ENCODE data around the gene MRAS. TPM values are rescaled to one million over a fixed set of nuclear protein-coding genes. Genes with fewer than 3 reads are reported as not detected.
A peak's percentile ranks its signal among the peaks of the same experiment; 100 is the strongest.
"Not testable (repeated sequence)": the region's sequence is repeated elsewhere in the genome, so short reads cannot be mapped to it uniquely, and the experiment has no call there.

The MRAS gene
- total RNA-seq, 1 donor from 2014 or later, result not detected

DNA sequence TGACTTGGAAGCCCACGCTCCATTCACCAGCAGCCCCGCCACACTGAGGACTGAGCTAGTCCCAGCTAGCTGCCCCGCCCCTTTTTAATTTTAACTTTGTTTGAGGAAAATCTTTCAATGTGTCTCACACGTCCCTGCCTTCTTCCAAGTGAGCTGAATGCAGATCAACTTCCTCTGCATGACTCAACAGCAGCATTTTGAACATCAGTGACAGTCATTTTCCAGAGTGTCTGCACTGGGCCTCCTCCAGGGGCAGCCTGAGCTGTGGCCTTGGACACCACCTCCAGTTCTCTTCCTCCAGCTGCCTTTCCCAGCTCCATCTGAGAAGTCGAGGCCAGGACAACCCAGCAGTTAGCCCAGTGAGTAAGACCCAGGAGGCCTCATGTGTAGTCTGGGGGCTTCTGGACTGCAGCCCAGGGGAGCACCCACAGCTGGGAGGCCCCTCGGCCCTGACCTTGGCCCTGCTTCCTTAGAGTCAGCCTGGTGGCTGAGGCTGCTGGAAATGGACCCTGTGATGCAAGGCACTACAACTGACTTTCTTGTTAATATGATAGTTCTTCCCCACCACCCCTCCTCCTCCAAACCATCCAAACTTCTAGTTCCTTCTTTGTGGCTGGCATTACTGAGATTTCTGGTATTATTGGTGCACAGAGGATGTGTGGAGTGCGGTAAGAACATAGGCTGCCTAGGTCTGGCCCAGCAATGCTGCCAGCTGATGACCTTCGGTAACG is 64.6 kb downstream of the MRAS start:
- DNase-seq, result no peak
- H3K4me3 Mint-ChIP-seq, result no peak overlapping the region
- peaks cover 2% of the 10 kb centered on the region for H3K27me3 Mint-ChIP-seq
- H3K4me1 Mint-ChIP-seq, result peaks cover 2% of the 10 kb centered on the region
- intact Hi-C loops (cut with micrococcal nuclease), result loop anchor here (10.0 kb wide), 1 partner anchor 228 kb away; the partner anchor contains the start of gene ARMC8
- H3K9me3 Mint-ChIP-seq, result no peaks in the 10 kb centered on the region
- no peak overlapping the region for H3K27ac Mint-ChIP-seq
- H3K36me3 Mint-ChIP-seq (ENCODE audit: low read depth), result no peaks in the 10 kb centered on the region

DNA sequence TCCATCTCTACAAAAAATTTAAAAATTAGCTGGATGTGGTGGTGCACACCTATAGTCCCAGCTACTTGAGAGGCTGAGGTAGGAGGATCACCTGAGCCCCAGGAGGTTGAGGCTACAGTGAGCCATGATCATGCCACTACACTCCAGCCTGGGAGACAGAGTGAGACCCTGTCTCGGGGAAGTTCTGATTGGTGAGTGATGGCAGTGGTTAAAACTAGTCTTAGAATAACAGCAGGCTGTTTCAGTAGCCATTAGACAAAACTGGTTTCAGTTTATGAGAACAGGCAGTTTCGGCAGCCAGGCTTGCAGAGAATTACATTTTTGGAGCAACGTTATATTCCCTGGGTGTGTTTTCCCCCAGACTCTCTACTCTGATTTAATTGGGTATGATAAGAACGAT is 67.9 kb downstream of the MRAS start:
- H3K4me1 Mint-ChIP-seq; H3K27me3 Mint-ChIP-seq; H3K36me3 Mint-ChIP-seq (ENCODE audit: low read depth); H3K4me3 Mint-ChIP-seq; DNase-seq; H3K9me3 Mint-ChIP-seq; H3K27ac Mint-ChIP-seq: not testable (repeated sequence)
- intact Hi-C loops (cut with micrococcal nuclease), result loop anchor here (5.0 to 10.0 kb wide), 2 partner anchors 176 to 231 kb away; partner anchors contain the start of genes ARMC8 and CEP70

DNA sequence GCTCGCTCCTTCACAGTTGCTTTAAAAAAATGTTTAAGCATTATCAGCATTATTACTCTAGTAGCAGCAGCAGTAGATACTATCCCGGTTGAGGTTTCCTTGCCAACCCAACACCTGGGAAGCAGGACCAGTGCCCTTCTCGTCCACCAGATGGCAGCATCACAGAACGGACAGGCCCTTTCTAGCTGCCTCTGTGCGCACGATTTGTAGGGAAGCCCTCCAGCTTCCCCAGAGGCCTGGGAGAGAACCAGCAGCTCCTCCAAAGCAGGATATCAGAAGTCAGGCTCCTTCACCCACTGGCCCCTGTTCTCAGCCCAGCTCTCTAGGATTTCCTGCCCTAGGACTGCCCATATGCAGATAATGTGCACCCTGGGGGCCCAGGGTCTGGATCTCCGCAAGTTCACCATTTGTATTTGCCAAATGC is 69.2 kb downstream of the MRAS start:
- H3K9me3 Mint-ChIP-seq, result no peaks in the 10 kb centered on the region
- H3K4me3 Mint-ChIP-seq, result no peak overlapping the region
- peaks cover 11% of the 10 kb centered on the region for H3K27me3 Mint-ChIP-seq
- H3K27ac Mint-ChIP-seq, result no peak overlapping the region
- H3K36me3 Mint-ChIP-seq (ENCODE audit: low read depth), result no peaks in the 10 kb centered on the region
- DNase-seq, result peak; percentile 88
- H3K4me1 Mint-ChIP-seq, result peaks cover 2% of the 10 kb centered on the region
- intact Hi-C loops (cut with micrococcal nuclease), result loop anchor here (1.0 to 10.0 kb wide), 3 partner anchors 175 to 506 kb away; partner anchors contain the start of genes ARMC8 and CEP70

DNA sequence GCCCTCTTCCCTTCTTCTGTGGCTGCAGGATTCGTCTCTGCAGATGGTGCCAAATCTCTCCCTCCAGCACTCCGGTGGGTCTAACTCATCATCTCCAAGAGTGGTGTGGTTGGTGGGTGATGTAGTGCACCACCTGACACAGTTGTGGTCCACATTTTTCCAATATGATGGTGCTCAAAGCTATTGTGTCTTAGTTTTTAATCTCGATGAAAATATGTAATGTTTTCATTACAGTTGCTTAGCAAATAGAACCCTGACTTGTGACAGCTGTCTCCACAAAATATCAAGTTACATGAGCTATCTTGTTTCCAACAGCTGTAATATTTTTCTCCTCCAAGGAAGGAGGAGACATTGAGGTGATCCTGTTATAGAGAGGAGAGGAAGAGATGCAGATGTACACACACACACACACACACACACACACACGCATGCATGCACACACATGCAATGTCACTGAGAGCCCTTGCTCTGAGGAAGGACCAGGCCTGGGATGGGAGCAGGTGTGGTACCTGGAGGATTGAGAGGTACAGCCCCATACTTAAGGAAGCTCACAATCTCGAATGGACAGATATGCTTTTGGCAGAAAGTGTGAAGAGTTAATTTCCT is 70.3 kb downstream of the MRAS start:
- no peak overlapping the region for H3K4me3 Mint-ChIP-seq
- intact Hi-C loops (cut with micrococcal nuclease), result loop anchor here (5.0 to 10.0 kb wide), 2 partner anchors 174 to 234 kb away; partner anchors contain the start of genes ARMC8 and CEP70

DNA sequence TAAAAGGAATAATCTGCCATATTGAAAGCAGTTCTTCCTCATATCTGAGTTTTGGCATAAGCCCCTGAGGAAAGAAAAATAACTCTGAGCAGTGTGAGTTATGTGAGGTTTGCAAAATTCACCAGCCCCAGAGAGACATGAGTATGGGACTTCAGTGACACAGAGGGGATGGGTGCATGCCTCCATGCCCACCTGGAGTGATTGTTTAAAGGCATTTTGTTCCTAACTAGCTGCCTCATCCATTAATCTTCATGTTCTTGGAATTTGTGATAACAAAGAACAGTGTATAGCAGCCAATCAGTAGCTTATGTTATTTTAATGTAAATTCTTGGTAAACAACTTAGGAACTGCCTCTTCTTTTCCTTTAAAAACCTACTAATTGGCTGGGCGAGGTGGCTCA is 74.9 kb downstream of the MRAS start:
- no peaks in the 10 kb centered on the region for H3K36me3 Mint-ChIP-seq (ENCODE audit: low read depth)
- no peak overlapping the region for H3K4me3 Mint-ChIP-seq
- H3K4me1 Mint-ChIP-seq, result no peaks in the 10 kb centered on the region
- DNase-seq, result no peak
- H3K27me3 Mint-ChIP-seq, result peaks cover 14% of the 10 kb centered on the region
- intact Hi-C loops (cut with micrococcal nuclease), result no loop called here
- no peaks in the 10 kb centered on the region for H3K9me3 Mint-ChIP-seq
- no peak overlapping the region for H3K27ac Mint-ChIP-seq

More for the DNA sequence above, 70.3 kb downstream of the MRAS start:
- DNase-seq, result no peak
- Mint-ChIP-seq H3K27ac (no peak overlapping the region), H3K36me3 (ENCODE audit: low read depth) (no peaks in the 10 kb centered on the region), H3K9me3 (no peaks in the 10 kb centered on the region), H3K27me3 (peaks cover 14% of the 10 kb centered on the region), H3K4me1 (peaks cover 2% of the 10 kb centered on the region)

DNA sequence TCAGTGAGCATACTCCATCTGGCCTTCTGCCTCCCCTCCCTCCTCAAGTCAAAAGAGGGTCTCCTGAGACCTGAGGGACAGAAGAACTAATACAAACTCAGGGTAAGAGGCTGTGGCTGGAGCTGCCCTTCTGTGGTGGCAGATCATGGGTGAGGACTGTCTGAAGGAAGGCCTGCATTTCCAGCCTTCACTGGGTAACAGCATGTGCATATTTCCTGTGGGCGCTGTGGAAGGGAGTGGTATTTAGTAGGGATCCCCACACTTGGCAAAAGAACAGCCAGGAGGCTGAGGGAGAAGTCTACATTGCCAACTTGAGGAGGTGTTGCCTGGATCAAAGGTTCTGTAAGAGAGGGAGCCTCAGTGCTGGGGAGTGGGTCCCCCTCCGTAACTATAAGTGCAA is 75.9 kb downstream of the MRAS start:
- Mint-ChIP-seq H3K27me3 (peaks cover 21% of the 10 kb centered on the region), H3K36me3 (ENCODE audit: low read depth) (no peaks in the 10 kb centered on the region), H3K27ac (no peak overlapping the region), H3K9me3 (no peaks in the 10 kb centered on the region), H3K4me3 (no peak overlapping the region), H3K4me1 (no peaks in the 10 kb centered on the region)
- intact Hi-C loops (cut with micrococcal nuclease), result no loop called here
- DNase-seq, result no peak

DNA sequence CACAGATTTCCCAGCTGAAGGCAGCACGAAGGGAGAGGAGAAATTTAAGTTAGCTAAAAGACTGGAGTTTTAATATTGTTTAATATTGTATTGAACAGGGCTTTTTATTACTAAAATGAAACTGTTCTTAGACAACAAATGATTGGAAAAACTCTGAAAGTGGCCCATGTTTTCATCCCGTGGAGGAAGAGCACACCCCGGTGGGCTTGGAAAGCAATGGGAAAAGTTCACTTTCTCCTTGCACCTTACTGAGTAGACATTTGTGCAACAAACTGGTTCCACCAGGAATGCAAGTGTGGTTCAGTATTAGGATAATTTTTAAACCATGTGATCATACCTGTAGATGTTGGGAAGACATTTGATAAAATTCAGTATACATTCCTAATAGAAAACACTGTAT is 77.8 kb downstream of the MRAS start:
- no peaks in the 10 kb centered on the region for H3K36me3 Mint-ChIP-seq (ENCODE audit: low read depth)
- no peak overlapping the region for H3K27ac Mint-ChIP-seq
- H3K27me3 Mint-ChIP-seq, result peaks cover 21% of the 10 kb centered on the region
- no peaks in the 10 kb centered on the region for H3K9me3 Mint-ChIP-seq
- intact Hi-C loops (cut with micrococcal nuclease), result no loop called here
- H3K4me1 Mint-ChIP-seq, result no peaks in the 10 kb centered on the region
- no peak for DNase-seq
- no peak overlapping the region for H3K4me3 Mint-ChIP-seq

DNA sequence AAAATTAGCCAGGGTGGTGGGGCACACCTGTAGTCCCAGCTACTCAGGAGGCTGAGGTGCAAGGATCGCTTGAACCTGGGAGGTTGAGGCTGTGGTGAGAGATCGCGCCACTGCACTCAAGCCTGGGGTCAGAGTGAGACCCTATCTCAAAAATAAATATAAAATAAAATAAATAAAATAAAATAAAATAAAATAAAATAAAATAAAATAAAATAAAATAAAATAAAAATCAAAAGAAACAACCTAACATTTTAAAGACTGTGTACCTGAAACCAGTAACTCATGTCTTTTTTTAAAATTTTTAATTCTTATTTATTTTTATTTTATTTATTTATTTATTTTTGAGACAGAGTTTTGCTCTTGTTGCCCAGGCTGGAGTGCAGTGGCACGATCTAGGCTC is 78.4 kb downstream of the MRAS start:
- H3K27ac Mint-ChIP-seq; H3K4me3 Mint-ChIP-seq; DNase-seq; intact Hi-C loops (cut with micrococcal nuclease); H3K9me3 Mint-ChIP-seq; H3K4me1 Mint-ChIP-seq; H3K36me3 Mint-ChIP-seq (ENCODE audit: low read depth): not testable (repeated sequence)
- peaks cover 20% of the 10 kb centered on the region for H3K27me3 Mint-ChIP-seq

DNA sequence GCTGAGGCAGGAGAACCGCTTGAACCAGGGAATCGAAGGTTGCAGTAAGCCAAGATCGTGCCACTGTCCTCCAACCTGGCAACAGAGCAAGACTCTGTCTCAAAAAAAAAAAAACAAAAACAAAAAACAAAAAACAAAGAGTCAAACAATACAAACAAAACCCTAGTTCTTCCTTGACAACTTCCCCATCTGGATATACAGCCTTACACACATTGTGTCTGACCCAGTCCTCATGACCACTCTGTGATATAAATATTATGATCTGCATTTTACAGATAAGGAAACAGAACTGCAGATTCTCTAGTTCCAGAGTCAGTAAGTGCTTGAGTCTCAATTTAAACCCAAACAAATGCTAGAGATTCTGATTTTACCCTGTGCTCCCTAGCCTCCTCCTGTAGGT is 81.3 kb downstream of the MRAS start:
- no peaks in the 10 kb centered on the region for H3K9me3 Mint-ChIP-seq
- DNase-seq, result no peak
- peaks cover 39% of the 10 kb centered on the region for H3K27me3 Mint-ChIP-seq
- no peak overlapping the region for H3K4me3 Mint-ChIP-seq
- no peak overlapping the region for H3K27ac Mint-ChIP-seq
- H3K4me1 Mint-ChIP-seq, result peaks cover 7% of the 10 kb centered on the region
- no peaks in the 10 kb centered on the region for H3K36me3 Mint-ChIP-seq (ENCODE audit: low read depth)
- intact Hi-C loops (cut with micrococcal nuclease), result no loop called here

DNA sequence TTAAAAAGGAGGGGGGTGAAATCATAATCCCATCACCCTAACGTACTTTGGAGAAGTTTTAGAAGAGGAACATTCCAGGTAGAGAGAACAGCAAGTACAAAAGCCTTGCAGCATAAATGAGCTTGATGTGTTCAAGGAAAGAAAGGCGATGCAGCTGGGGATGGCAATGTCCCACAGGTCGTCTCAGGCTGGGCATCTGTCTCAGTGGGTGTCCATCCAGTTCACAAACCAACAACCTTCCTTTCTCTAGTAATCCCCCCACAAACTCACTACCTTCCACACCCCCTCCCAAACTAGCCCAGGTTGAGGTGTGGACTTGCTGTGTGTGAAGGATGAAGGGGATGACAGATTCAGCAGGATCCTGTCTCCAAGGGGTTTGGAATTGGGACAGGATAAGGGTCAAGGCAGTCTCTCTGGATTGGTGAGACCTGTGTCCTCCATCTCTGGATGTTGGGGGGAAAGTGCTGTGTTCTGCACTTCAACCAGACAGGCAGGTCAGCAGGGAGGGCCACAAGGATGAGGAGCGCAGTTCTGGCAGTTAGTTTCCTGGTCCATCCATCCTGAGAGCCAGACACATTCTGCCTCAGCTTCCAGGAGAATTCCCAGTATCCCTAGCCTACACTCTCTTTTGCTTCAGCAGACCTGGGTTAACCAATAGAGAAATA is 84.3 kb downstream of the MRAS start:
- no peak for DNase-seq
- Mint-ChIP-seq H3K4me1 (peaks cover 7% of the 10 kb centered on the region), H3K27me3 (peaks cover 60% of the 10 kb centered on the region), H3K9me3 (no peaks in the 10 kb centered on the region), H3K36me3 (ENCODE audit: low read depth) (no peaks in the 10 kb centered on the region), H3K4me3 (no peak overlapping the region), H3K27ac (no peak overlapping the region)
- intact Hi-C loops (cut with micrococcal nuclease), result no loop called here

DNA sequence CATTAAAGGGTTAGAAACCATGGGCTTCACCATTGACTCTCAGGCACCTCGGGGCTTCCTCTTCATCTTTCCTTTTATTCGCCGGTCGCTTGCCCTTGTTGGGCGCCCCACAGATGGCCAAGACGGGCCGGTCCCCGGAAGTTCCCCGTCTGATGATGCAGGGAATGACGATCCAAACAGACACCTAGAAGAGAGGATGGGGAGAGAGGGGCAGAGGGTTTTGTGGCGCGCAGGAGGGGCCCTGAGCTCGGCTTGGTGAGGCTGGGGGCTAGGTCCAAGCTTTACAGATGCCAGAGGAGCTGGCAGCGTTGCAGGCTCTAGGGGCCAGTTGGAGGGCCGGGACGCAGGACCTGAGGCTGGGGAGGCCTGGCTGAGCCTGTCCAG is 85.5 kb downstream of the MRAS start:
- DNase-seq, result no peak
- intact Hi-C loops (cut with micrococcal nuclease), result no loop called here
- Mint-ChIP-seq H3K27ac (no peak overlapping the region), H3K36me3 (ENCODE audit: low read depth) (no peaks in the 10 kb centered on the region), H3K27me3 (peaks cover 59% of the 10 kb centered on the region), H3K4me1 (peaks cover 7% of the 10 kb centered on the region), H3K4me3 (peak overlapping the region; percentile 82), H3K9me3 (no peaks in the 10 kb centered on the region)

DNA sequence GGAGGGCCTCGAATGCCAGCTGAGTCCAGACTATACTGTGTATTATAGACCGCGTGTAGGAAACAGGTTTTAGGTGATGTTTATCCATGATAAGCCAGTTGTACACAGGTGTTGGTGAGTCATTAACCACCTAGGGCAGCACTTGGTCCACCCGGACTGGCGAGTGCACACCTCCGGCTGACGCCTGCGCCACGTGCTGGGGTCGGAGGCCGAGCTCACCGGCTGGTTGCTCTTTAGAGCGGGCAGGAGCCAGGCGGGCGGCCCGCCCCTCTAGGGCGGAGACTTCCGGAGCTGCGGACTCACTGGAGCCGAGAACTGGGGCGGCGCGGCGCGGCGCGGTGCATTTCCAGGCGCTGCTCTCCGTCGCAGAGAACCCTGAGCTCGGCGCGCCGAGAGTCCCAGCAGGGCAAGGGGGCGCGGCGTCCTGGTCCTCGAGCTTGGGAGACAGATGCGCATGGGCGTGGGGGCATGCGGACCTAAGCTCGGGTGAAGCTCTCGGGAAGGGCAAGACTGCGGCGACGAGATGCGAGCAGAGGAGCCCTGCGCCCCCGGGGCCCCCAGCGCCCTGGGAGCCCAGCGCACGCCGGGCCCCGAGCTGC is 86.0 kb downstream of the MRAS start, which contains the start of gene ESYT3:
Gene ESYT3 (plus strand): TSS at position 341 of the 599 bp plus-strand sequence. CDS start 183 bp downstream, at position 524.
- Mint-ChIP-seq H3K4me1 (peaks cover 7% of the 10 kb centered on the region), H3K9me3 (no peaks in the 10 kb centered on the region), H3K4me3 (peak within 1 kb of the TSS; percentile 82), H3K27me3 (peaks cover 56% of the 10 kb centered on the region), H3K27ac (no peak within 1 kb of the TSS), H3K36me3 (ENCODE audit: low read depth) (no peaks in the 10 kb centered on the region)
- peak; percentile 90 for DNase-seq
- intact Hi-C loops (cut with micrococcal nuclease), result no loop called here

DNA sequence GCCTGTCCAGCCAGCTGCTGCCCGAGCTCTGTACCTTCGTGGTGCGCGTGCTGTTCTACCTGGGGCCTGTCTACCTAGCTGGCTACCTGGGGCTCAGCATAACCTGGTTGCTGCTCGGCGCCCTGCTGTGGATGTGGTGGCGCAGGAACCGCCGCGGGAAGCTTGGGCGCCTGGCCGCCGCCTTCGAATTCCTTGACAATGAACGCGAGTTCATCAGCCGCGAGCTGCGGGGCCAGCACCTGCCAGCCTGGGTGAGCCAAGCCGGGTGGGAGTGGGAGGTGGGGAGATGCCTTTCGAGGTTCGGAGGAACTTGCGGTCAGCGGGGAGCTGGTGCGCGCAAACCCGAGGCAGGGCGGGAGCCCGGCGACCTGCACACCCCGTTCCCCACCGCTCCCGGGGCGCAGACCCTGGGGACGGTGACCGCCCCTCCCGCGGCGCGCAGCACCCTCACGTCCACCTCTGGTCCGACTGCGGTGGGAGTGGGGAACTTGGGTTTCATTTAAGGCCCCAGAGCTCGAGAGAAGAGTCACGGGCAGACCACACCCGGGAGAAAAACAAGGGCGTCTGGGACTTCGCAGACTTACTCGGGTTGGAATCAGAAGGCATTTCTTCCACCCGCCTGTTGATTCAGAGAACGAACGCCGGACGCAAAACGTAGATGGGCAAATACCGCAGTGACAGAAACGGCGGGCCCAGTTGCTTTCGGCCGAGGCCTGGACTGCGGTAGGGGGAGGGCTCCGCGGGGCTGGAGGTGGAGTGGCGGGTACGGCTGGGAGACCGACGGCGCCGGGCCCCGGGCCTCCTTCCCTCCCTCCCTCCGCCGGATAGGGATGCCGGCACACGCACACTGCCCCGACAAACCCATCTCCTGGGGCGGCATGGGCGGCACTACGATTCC is 86.7 kb downstream of the MRAS start:
- Mint-ChIP-seq H3K27ac (no peak overlapping the region), H3K27me3 (peaks cover 60% of the 10 kb centered on the region), H3K9me3 (no peaks in the 10 kb centered on the region), H3K4me3 (peak overlapping the region; percentile 82), H3K4me1 (peaks cover 7% of the 10 kb centered on the region), H3K36me3 (ENCODE audit: low read depth) (no peaks in the 10 kb centered on the region)
- DNase-seq, result peak; percentile 64
- intact Hi-C loops (cut with micrococcal nuclease), result no loop called here
